ENCODE measurements around the gene C2orf78.

Gene C2orf78

DNA sequence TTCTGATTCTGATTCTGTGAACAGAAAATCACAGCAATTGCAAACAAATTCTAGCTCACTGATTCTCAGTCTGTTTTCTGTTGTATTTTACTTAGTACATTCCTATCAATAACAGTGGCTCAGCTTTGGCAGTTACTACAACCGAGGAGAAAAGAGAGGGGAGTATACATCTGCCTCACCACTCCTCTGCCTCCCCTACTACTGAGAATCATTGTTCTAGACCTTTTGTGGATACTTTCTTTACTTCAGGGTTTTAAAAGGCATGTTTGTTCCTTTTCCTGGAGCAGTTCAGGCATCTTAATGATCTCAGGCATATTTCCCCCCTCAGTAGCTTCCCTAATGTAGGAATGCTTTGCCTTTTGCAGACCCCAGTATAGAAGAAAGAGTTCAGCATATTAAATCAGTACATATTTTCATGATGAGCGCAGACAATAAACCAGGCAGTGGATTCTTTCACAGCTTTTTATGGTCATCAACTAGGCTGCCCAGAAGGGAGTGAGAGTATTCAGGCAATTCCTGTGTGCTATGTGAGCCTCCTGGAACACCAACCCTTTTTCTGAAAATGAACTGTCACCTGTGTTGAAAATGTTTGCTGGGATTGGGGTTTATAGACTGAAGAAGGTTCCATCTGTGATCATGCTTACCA, 55.0 kb downstream of the C2orf78 start:
- no peak for DNase-seq (ENCODE audit: low read depth in 3 of 3)

DNA sequence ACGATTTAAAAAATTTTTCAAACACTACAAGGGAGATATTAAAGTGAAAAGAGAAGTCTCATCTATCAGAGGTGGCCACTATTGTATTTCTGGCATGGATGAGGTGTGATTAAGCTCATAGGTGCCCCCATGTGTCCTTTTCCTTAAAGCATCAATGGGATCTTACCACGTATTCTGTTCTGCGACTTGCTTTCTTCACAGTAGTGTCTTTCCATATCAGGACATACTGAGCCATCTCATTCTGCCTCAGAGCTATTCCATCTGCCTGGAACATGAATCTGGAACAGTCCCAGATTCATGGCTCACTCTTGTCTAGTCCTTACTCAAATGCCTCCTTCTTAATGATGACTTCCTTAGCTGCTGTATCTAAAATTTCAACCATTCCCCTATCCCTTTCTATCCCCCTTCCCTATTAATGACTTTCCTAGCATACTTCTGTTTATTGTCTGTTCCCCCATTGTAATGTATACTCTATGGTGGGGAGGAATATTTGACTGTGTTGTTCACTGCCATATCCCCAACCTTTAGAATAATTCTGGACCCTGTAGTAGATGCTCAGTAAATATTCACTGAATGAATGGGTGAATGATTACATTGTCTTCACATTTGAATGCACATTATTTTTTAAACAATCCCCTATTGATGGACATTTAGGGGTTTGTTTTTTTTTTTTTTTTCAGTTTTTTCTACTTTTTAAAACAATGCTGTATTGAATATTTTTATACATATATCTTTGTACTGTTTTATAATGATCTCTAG, 55.8 kb downstream of the C2orf78 start:
- DNase-seq (ENCODE audit: low read depth in 3 of 3), result no peak

DNA sequence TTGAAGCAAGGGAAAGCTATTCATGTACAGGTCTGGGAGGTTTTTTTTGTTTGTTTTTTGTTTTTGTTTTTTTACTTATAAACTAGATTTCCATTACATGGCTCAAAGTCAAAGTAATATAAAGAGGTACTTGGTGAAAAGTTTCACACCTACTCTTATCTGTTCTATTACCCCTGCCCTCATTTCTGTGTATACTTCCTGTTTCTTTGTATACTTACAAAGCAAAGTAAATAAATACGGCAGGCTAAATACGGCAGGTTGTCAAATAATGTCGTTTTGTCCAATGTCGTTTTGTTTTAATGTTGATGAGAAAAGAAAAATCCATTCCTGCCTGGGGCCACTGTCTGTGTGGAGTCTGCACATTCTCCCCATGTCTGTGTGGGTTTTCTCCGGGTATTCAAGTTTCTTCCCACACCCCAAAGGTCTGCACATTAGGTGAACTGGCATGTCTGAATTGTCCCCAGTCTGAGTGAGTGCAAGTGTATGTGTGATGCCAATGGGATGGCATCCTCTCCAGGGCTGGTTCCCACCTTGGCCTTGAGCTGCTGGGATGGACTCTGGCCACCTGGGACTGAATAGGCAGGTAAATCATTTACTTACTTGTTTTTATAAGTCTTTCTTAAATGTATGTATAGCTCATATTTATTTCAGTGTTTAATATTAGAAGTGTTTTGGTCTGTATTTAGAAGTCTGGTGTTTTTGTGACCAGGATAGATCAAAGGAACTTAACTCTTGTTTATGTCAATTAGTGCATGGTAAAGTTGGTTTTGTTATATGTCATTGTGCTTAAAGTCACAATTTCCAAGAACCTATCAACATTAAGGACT, 58.1 kb downstream of the C2orf78 start:
- DNase-seq (ENCODE audit: low read depth in 3 of 3), result no peak

DNA sequence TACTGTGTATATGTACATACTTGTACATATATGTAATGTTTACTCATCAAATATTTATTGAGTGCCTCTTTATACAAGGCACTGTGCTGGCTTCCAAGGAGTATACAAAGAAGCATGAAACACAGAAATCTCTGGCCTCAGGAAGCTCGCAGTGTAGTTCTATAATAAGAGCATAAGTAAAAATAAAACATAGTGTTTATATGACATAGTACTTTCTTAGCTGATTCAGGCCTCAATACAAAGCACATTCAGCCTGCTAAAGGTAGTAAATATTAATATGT, 58.7 kb downstream of the C2orf78 start:
- no peak for DNase-seq (ENCODE audit: low read depth in 3 of 3)

DNA sequence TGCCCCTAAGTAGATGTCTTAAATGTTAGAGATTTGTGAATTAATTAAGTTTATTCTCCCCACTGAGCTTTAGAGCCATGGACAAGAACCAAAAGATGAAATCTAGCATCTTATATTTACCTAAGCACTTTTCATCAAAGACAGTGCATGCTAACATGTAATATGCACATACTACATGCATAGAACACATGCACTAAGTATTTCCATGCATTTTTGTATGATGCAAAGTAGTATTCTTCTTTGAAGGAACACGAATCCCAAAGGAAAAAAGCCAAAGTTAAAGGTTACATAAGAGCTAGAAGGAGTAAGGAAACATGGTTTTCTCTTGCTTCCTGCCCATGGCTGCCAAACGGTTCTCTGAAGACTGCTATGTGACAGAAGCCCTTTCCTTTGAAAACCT, 60.1 kb downstream of the C2orf78 start:
- no peak for DNase-seq (ENCODE audit: low read depth in 3 of 3)

DNA sequence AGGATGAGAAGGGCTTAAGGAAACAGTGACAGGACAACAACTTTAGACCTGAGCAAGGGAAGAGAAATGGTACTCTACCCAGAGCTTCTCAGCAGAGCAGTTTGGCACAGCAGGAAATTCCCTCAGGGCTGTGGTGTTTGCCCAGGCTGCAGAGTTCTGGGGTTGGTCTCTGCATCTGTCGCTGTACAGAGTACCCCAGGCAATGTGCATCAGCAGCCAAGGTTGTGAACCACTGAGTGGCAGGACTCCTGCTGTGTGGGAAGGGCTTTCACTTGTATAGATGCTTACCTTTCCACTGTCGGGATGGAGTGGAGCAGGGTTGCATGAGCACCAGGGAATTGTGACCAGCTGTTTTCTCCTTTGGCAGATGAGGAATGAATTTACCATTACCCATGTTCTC, 66.0 kb downstream of the C2orf78 start:
- no peak for DNase-seq (ENCODE audit: low read depth in 3 of 3)

DNA sequence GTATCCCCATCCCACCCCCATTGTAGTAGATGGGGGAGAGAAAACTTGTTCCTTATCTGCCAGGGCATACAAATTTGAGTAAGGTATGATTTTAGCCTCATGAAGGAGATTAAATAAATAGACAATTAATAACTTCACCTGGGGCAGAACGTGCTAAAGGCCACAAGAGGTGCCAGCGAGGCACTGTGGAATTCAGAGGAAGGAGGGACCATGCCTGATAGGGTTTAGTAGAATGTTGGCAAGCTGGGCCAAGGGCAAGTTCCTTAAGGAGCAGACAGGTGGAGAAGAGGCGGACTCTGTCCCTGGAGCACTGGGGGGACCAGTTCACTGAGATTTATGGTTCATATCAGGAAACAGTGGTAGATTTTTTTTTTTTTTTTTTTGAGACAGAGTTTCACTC, 67.3 kb downstream of the C2orf78 start:
- no peak for DNase-seq (ENCODE audit: low read depth in 3 of 3)

DNA sequence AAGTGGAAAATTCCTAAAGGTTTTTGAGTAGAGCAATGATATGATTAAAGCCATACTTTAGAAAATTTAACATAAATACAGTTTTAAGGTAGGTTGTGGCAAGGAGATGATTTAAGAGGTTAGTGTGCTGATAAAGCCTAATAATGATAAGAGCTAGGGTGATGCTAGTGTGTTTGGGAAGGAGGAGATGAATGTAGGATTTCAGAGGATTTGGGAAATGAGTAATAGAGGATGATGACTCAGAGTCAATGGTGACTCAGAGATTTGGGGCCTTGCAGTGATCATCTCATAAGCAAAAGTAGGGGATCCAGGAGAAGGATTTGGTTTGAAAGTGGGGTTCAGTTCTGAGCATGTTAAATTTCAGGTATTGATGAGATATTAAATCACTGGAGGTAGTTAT, 68.0 kb downstream of the C2orf78 start:
- no peak for DNase-seq (ENCODE audit: low read depth in 3 of 3)

DNA sequence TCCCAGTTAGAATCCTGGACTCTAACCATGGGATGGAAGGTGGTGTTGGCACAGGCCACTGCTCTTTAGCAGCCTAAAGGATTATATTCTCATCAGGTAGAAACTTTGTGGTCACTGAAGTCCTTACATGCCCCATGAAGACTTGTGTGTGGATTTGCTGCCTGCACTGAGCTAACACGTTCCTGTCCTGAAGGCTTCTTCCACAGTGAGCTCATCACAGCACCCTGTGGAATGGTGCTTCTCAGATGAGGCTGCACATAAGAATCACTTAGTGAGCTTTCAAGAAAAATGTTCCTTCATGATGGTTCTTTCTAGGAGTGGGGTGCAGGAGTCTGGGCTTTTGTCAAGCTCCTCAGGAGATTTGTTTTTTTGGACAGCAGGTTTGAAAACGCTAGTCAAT, 71.5 kb downstream of the C2orf78 start:
- DNase-seq (ENCODE audit: low read depth in 3 of 3), result no peak

DNA sequence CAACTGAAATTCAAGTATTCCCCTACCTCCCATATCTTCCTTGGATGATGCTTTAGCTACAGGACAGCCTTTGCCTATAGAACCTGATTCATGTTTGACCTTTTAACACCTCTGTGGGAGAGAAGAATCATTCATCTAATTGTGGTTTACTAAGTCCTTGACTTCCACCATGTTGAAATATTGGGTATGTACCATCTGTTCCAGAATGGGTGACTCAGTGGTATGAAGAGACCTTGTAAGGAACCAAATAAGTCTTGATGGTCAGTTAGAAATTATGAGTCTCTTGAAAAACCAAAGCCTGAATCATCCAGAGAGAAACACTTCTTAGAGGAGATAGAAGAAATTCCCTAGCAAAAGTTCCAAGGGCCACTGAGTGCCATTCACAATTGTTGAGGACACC, 72.2 kb downstream of the C2orf78 start:
- DNase-seq (ENCODE audit: low read depth in 3 of 3), result no peak

DNA sequence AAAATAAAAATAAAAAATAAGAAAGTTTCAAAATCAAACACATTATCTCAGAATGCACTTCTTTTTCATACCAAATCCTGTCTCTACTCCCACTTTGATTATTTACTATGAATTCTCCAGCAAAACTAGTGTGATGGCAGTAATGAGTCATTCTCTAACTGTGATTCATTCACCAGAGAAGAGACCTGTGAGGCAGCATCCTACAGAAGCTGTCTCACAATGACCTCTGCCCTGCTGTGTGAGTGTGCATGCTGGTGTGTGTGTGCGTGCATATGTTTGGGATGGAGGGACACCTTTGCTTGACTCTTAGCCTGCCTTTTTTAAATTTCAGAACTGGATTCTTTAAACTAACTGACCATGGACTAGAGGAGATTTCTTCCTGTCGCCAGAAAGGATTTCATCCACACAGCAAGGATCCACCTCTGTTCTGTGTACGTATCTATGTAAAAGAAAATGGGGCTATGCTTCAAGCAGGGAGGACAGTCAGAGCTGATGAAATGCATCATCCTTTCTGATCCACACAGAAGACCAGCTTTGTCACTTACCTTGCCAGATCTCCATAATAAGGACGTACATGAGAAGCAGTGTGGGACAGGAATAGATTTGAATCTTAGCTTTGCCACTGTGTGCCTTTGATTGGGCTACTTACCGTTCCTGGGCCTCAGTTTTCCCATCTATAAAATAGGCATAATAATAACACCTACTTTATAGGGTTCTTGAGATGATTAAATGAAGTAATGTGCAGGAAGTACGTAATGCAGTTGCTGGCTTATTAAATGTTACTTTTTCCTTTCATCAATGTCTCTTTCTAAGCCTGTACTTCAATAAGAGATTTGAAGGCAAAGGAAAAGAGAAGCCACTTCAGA, 76.0 kb downstream of the C2orf78 start:
- peak; percentile 13 to 45 (median 22) for DNase-seq (ENCODE audit: low read depth in 3 of 3)

DNA sequence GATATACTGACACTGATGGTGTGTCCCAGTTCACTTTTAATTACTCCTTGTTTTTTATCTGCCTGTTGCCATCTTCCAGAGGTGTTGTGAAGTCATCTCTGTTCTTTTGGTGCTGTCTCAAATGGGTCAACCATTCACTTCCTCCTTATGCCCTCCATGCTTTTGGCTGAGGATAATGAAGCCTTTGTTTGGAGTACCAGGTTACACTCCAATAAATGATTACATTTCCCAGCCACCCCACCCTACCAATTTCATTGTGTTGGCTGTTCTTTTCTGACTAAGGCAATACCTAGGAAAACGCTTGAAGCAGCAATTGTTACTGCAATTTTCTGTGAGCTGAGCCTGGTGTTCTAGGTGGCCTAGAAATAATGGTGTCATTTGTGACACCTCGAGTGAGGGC, 79.0 kb downstream of the C2orf78 start:
- DNase-seq (ENCODE audit: low read depth in 3 of 3), result no peak
